HepG2 (cell line): ENCODE measurements around the gene WSB1. TPM values are rescaled to one million over a fixed set of nuclear protein-coding genes. Genes with fewer than 3 reads are reported as not detected.

ENCODE experiments used
- CENPT ChIP-seq: sonication (generic); formaldehyde crosslinking; IDR thresholded peaks from 2 replicates; pipeline ENCODE4 v1.8.0; 2022; ENCODE audit warnings: low read depth, mild to moderate bottlenecking, moderate library complexity, missing genetic modification reagents
- ELF3 ChIP-seq: IDR thresholded peaks from 2 replicates; pipeline ENCODE4 v1.6.1; 2016; ENCODE audit warnings: missing genetic modification reagents, missing compliant biosample characterization
- FOXA3 ChIP-seq: IDR thresholded peaks from 2 replicates; pipeline ENCODE4 v1.6.1; 2016; ENCODE audit warnings: missing genetic modification reagents, missing compliant biosample characterization
- GATA4 ChIP-seq: sonication (generic); IDR thresholded peaks from 2 replicates; pipeline ENCODE4 v1.6.1; 2016; ENCODE audit warnings: antibody characterized with exemption, low read depth, borderline replicate concordance
- HNF4A ChIP-seq: sonication (generic); formaldehyde crosslinking; IDR thresholded peaks from 2 replicates; pipeline ENCODE4 v1.4.0; 2020; ENCODE audit warnings: missing genetic modification reagents
- HNRNPH1 ChIP-seq: fragments of 200-400 bp; formaldehyde crosslinking; optimal IDR thresholded peaks from 2 replicates; pipeline ENCODE3; 2017; ENCODE audit warnings: mild to moderate bottlenecking, low read depth, low read length
- KLF15 ChIP-seq: sonication (generic); formaldehyde crosslinking; IDR thresholded peaks from 2 replicates; pipeline ENCODE4 v1.8.1; 2023; ENCODE audit warnings: borderline replicate concordance, mild to moderate bottlenecking, inconsistent platforms, missing genetic modification reagents, mixed read lengths
- NCOA2 ChIP-seq: sonication (generic); formaldehyde crosslinking; IDR thresholded peaks from 2 replicates; pipeline ENCODE4 v1.8.0; 2022; ENCODE audit warnings: inconsistent platforms
- NFE2 ChIP-seq: sonication (generic); formaldehyde crosslinking; IDR thresholded peaks from 2 replicates; pipeline ENCODE4 v1.4.0; 2020; ENCODE audit warnings: missing genetic modification reagents
- NFIC ChIP-seq: IDR thresholded peaks from 2 replicates; pipeline ENCODE4 v1.6.1; 2012; ENCODE audit warnings: mild to moderate bottlenecking, low read length, inconsistent platforms
- RAD51 ChIP-seq: fragments of 450-650 bp; IDR thresholded peaks from 2 replicates; pipeline ENCODE4 v1.6.1; 2016; ENCODE audit warnings: borderline replicate concordance
- RARA ChIP-seq: IDR thresholded peaks from 2 replicates; pipeline ENCODE4 v1.6.1; 2016; ENCODE audit warnings: missing genetic modification reagents, missing compliant biosample characterization
- RFX3 ChIP-seq: IDR thresholded peaks from 2 replicates; pipeline ENCODE4 v1.6.1; 2016; ENCODE audit warnings: missing biosample characterization, missing genetic modification reagents
- RFXAP ChIP-seq: sonication (generic); formaldehyde crosslinking; IDR thresholded peaks from 2 replicates; pipeline ENCODE4 v1.4.0; 2020; ENCODE audit warnings: missing genetic modification reagents, borderline replicate concordance
- SIN3A ChIP-seq: IDR thresholded peaks from 2 replicates; pipeline ENCODE4 v1.6.1; 2011; ENCODE audit warnings: low read depth, mild to moderate bottlenecking, control low read depth, low read length, borderline replicate concordance
- SOX6 ChIP-seq, 2 experiments: fragments of 450-650 bp in 1 of 2; sonication (generic) in 1 of 2; formaldehyde crosslinking in 1 of 2; IDR thresholded peaks; 2 replicates each; pipeline versions ENCODE4 v1.4.0 to v1.6.1; 2017 to 2020; ENCODE audit warnings: antibody characterized with exemption in 1 of 2, mild to moderate bottlenecking in 1 of 2, missing genetic modification reagents in 1 of 2
- U2AF1 ChIP-seq: fragments of 200-400 bp; formaldehyde crosslinking; optimal IDR thresholded peaks from 2 replicates; pipeline ENCODE3; 2017; ENCODE audit warnings: mild to moderate bottlenecking, low read depth, low read length
- ZFP1 ChIP-seq: IDR thresholded peaks from 2 replicates; pipeline ENCODE4 v1.6.1; 2016
- ZNF432 ChIP-seq: sonication (generic); formaldehyde crosslinking; IDR thresholded peaks from 2 replicates; pipeline ENCODE4 v1.5.0; 2020; ENCODE audit warnings: missing genetic modification reagents, mild to moderate bottlenecking, borderline replicate concordance
- ZNF644 ChIP-seq: IDR thresholded peaks from 2 replicates; pipeline ENCODE4 v1.6.1; 2016; ENCODE audit warnings: low read depth
- ZSCAN29 ChIP-seq: sonication (generic); formaldehyde crosslinking; conservative IDR thresholded peaks from 2 replicates; pipeline ENCODE4 v1.4.0; 2020; ENCODE audit warnings: mild to moderate bottlenecking, missing genetic modification reagents
- polyA plus RNA-seq, 8 experiments: library from polyadenylated mRNA; depleted of rRNA in 3 of 8; stranded (reverse) in 7 of 8; unstranded in 1 of 8; fragments of >200 nt; fragmentation: Illumina TruSeq in 4 of 8; extraction: Trizol in 4 of 8; gene quantifications; 2 replicates each; pipeline versions ENCODE4 v1.2.1 to v1.2.3, GENCODE V29; 2011 to 2016; ENCODE audit warnings: low read depth in 4 of 8, missing spikeins in 1 of 8, mixed read lengths in 1 of 8; ENCODE audit not compliant: insufficient read depth in 1 of 8
- total RNA-seq, 5 experiments: library from RNA; depleted of rRNA; stranded (reverse); fragments of >200 nt; fragmentation: Illumina TruSeq; extraction: Trizol; gene quantifications; 2 replicates each; pipeline ENCODE4 v1.2.3, GENCODE V29; 2016; ENCODE audit warnings: low read depth in 1 of 5
- TF ChIP-seq, protein P1 (sequence below): sonication (generic); formaldehyde crosslinking; IDR thresholded peaks from 2 replicates; pipeline ENCODE4 v1.4.0; 2020; ENCODE audit warnings: mild to moderate bottlenecking, missing genetic modification reagents, borderline replicate concordance
- TF ChIP-seq, protein P2 (sequence below): sonication (generic); formaldehyde crosslinking; IDR thresholded peaks from 2 replicates; pipeline ENCODE4 v1.4.0; 2020; ENCODE audit warnings: missing genetic modification reagents
- TF ChIP-seq, protein P3 (sequence below): IDR thresholded peaks from 2 replicates; pipeline ENCODE4 v1.6.1; 2016; ENCODE audit warnings: mild to moderate bottlenecking
- TF ChIP-seq, protein P4 (sequence below): sonication (generic); formaldehyde crosslinking; IDR thresholded peaks from 2 replicates; pipeline ENCODE4 v1.8.1; 2023; ENCODE audit warnings: mild to moderate bottlenecking, moderate library complexity, missing genetic modification reagents
- TF ChIP-seq, protein P5 (sequence below): sonication (generic); formaldehyde crosslinking; IDR thresholded peaks from 2 replicates; pipeline ENCODE4 v1.5.0; 2020; ENCODE audit warnings: mild to moderate bottlenecking, missing genetic modification reagents, borderline replicate concordance

The WSB1 gene
- total and polyA plus RNA-seq, 2 of the 13 experiments (the other 11 are each of a cell fraction or from before 2014, with no cell fraction given) = 81.3 to 294 TPM

DNA sequence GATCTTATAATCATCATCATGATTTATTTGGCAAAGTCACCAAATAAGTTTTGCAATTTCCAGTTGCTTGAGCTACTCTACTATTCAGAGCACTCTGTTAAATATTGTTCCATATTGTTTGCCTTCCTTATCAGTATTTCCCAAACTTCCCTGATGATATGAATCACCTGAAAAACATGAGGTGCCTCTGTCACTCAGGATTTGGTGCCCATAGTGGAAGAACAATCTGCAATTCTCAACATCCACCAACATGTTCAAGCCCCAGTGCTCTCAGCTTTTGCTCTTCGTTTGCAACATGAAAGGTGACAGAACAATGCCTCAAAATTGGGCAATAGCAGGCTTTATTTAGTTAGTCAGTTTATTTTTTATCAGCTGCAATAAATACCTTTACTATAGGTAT is 28.6 kb upstream of the WSB1 start (continued):
- TF ChIP-seq, protein P1, sequence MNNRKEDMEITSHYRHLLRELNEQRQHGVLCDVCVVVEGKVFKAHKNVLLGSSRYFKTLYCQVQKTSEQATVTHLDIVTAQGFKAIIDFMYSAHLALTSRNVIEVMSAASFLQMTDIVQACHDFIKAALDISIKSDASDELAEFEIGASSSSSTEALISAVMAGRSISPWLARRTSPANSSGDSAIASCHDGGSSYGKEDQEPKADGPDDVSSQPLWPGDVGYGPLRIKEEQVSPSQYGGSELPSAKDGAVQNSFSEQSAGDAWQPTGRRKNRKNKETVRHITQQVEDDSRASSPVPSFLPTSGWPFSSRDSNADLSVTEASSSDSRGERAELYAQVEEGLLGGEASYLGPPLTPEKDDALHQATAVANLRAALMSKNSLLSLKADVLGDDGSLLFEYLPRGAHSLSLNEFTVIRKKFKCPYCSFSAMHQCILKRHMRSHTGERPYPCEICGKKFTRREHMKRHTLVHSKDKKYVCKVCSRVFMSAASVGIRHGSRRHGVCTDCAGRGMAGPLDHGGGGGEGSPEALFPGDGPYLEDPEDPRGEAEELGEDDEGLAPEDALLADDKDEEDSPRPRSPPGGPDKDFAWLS = no peak
- TF ChIP-seq, protein P2, sequence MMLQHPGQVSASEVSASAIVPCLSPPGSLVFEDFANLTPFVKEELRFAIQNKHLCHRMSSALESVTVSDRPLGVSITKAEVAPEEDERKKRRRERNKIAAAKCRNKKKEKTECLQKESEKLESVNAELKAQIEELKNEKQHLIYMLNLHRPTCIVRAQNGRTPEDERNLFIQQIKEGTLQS (CRISPR knock-in tag) = peak; percentile 17; the same call in 1 of the 2 replicates
- TF ChIP-seq RAD51 (no peak), SIN3A (no peak), KLF15 (CRISPR knock-in tag) (no peak), RFX3 (CRISPR knock-in tag) (no peak), NFE2 (no peak), ZFP1 (CRISPR knock-in tag) (no peak), ZNF432 (CRISPR knock-in tag) (no peak), ELF3 (peak; percentile 72), ZSCAN29 (CRISPR knock-in tag) (no peak), GATA4 (peak; percentile 76; the same call in 1 of the 2 replicates), NCOA2 (peak; percentile 75), CENPT (no peak), U2AF1 (no peak), NFIC (no peak), RFXAP (CRISPR knock-in tag) (no peak), RARA (CRISPR knock-in tag) (0 out of 2 replicates have a peak, but pooled peaks have one; percentile 18), HNF4A (CRISPR knock-in tag) (peak; percentile 13; the same call in 1 of the 2 replicates), HNRNPH1 (no peak), SOX6 (IDR thresholded peaks at IDR 0.05) (no peak), SOX6 (CRISPR knock-in tag; IDR thresholded peaks at IDR 0.05) (peak; percentile 93), FOXA3 (CRISPR knock-in tag) (peak; percentile 61), ZNF644 (CRISPR knock-in tag) (peak; percentile 53; the same call in 1 of the 2 replicates)
- TF ChIP-seq, protein P3, sequence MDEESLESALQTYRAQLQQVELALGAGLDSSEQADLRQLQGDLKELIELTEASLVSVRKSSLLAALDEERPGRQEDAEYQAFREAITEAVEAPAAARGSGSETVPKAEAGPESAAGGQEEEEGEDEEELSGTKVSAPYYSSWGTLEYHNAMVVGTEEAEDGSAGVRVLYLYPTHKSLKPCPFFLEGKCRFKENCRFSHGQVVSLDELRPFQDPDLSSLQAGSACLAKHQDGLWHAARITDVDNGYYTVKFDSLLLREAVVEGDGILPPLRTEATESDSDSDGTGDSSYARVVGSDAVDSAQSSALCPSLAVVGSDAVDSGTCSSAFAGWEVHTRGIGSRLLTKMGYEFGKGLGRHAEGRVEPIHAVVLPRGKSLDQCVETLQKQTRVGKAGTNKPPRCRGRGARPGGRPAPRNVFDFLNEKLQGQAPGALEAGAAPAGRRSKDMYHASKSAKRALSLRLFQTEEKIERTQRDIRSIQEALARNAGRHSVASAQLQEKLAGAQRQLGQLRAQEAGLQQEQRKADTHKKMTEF (CRISPR knock-in tag) = peak; percentile 60
- TF ChIP-seq, protein P4, sequence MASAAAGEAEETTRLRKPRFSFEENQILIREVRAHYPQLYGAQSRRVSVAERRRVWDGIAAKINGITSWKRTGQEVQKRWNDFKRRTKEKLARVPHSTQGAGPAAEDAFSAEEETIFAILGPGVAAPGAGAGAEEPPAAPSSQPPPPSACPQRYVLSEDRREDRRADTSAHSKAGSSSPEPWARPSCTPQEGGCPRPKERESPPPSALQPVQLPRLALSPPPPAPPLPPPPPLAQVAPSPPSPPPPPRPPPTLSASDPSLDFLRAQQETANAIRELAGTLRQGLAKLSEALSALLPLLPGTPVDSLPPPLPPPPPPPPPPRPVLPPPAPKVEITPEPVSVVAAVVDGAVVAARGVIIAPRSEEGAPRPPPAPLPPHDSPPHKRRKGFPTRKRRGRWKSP (CRISPR knock-in tag) = no peak
- TF ChIP-seq, protein P5, sequence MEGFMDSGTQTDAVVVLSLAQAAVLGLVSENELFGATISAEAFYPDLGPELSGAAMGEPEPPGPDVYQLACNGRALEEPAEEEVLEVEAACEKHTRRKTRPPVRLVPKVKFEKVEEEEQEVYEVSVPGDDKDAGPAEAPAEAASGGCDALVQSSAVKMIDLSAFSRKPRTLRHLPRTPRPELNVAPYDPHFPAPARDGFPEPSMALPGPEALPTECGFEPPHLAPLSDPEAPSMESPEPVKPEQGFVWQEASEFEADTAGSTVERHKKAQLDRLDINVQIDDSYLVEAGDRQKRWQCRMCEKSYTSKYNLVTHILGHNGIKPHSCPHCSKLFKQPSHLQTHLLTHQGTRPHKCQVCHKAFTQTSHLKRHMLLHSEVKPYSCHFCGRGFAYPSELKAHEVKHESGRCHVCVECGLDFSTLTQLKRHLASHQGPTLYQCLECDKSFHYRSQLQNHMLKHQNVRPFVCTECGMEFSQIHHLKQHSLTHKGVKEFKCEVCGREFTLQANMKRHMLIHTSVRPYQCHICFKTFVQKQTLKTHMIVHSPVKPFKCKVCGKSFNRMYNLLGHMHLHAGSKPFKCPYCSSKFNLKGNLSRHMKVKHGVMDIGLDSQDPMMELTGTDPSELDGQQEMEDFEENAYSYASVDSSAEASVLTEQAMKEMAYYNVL (CRISPR knock-in tag) = no peak
